ENCODE data around the gene PDCD1.

Gene PDCD1

GRCh38 chr2:241842067-241842415, 16.7 kb downstream of the PDCD1 start:
- TF ChIP-seq TAF1 (IDR thresholded peaks at IDR 0.05; ENCODE audit: borderline replicate concordance, insufficient read depth, low read length) (no peak), POLR2AphosphoS5 (IDR thresholded peaks at IDR 0.05; ENCODE audit: low read depth, low read length) (no peak), SIN3A (IDR thresholded peaks at IDR 0.05; ENCODE audit: borderline replicate concordance, insufficient read depth, low read length) (no peak), FOXP2 (optimal IDR thresholded peaks at IDR 0.05; ENCODE audit: borderline replicate concordance, extremely low read depth, extremely low read length, insufficient read depth) (no peak), REST (IDR thresholded peaks at IDR 0.05; ENCODE audit: insufficient read depth in 1 of 2, low read depth in 2 of 2, low read length in 2 of 2) (no peak)

- no peak for TF ChIP-seq TAF1 (IDR thresholded peaks at IDR 0.05; ENCODE audit: borderline replicate concordance, insufficient read depth, low read length)
- no peak for TF ChIP-seq POLR2AphosphoS5 (IDR thresholded peaks at IDR 0.05; ENCODE audit: low read depth, low read length)
These were observed 17.3 kb downstream of the PDCD1 start for GRCh38 chr2:241841181-241842066.

- TF ChIP-seq REST (IDR thresholded peaks at IDR 0.05; ENCODE audit: insufficient read depth in 1 of 2, low read depth in 2 of 2, low read length in 2 of 2) (no peak), SIN3A (IDR thresholded peaks at IDR 0.05; ENCODE audit: borderline replicate concordance, insufficient read depth, low read length) (no peak), POLR2AphosphoS5 (IDR thresholded peaks at IDR 0.05; ENCODE audit: low read depth, low read length) (no peak), TAF1 (IDR thresholded peaks at IDR 0.05; ENCODE audit: borderline replicate concordance, insufficient read depth, low read length) (no peak), FOXP2 (optimal IDR thresholded peaks at IDR 0.05; ENCODE audit: borderline replicate concordance, extremely low read depth, extremely low read length, insufficient read depth) (no peak)
These were observed 21.3 kb downstream of the PDCD1 start for GRCh38 chr2:241837197-241837965.

GRCh38 chr2:241836292-241836691, 22.4 kb downstream of the PDCD1 start:
- no peak for TF ChIP-seq TAF1 (IDR thresholded peaks at IDR 0.05; ENCODE audit: borderline replicate concordance, insufficient read depth, low read length)
- no peak for TF ChIP-seq POLR2AphosphoS5 (IDR thresholded peaks at IDR 0.05; ENCODE audit: low read depth, low read length)
- no peak for TF ChIP-seq SIN3A (IDR thresholded peaks at IDR 0.05; ENCODE audit: borderline replicate concordance, insufficient read depth, low read length)
- TF ChIP-seq REST (IDR thresholded peaks at IDR 0.05; ENCODE audit: insufficient read depth in 1 of 2, low read depth in 2 of 2, low read length in 2 of 2): no peak
- no peak for TF ChIP-seq FOXP2 (optimal IDR thresholded peaks at IDR 0.05; ENCODE audit: borderline replicate concordance, extremely low read depth, extremely low read length, insufficient read depth)

- no peak for TF ChIP-seq SIN3A (IDR thresholded peaks at IDR 0.05; ENCODE audit: borderline replicate concordance, insufficient read depth, low read length)
- no peak for TF ChIP-seq POLR2AphosphoS5 (IDR thresholded peaks at IDR 0.05; ENCODE audit: low read depth, low read length)
- TF ChIP-seq REST (IDR thresholded peaks at IDR 0.05; ENCODE audit: insufficient read depth in 1 of 2, low read depth in 2 of 2, low read length in 2 of 2): no peak
- no peak for TF ChIP-seq TAF1 (IDR thresholded peaks at IDR 0.05; ENCODE audit: borderline replicate concordance, insufficient read depth, low read length)
- TF ChIP-seq FOXP2 (optimal IDR thresholded peaks at IDR 0.05; ENCODE audit: borderline replicate concordance, extremely low read depth, extremely low read length, insufficient read depth): no peak
These were observed 23.1 kb downstream of the PDCD1 start for GRCh38 chr2:241835611-241836010.

Measured in PFSK-1 (cell line).